CD4-positive, alpha-beta T cell treated with Interleukin-12 subunit alpha and Interleukin-12 subunit beta, for 1 hour (primary cell): ENCODE measurements around the gene CTSA.
"Not testable (repeated sequence)": the region's sequence is repeated elsewhere in the genome, so short reads cannot be mapped to it uniquely, and the experiment has no call there.

ENCODE experiments used
- DNase-seq: peaks from one replicate; pipeline ENCODE4 v3.0.0-alpha.2; 2020

Gene CTSA

DNA sequence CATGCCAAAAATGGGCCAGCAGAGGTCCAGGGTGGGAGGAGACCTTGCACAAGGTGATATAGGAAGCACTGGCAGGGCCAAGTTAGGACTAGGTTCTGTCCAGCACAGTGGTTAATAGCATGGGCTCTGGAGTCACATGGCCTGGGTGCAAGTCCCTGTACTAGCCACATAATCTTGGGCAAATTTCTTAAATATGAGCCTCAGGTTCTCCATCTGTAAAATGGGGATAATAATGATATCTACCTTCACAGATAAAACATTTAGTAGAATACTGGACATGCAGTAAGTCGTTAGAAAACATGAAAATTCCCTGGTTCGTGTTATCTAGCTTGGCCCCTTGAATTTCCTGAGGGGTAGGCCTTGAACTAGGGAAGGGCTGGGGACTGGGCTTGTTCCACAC lies 6.2 kb downstream of the CTSA start:
- DNase-seq: no peak

GRCh38 chr20:45897692-45898091 lies 6.6 kb downstream of the CTSA start:
- no peak for DNase-seq

GRCh38 chr20:45898285-45898684 lies 7.2 kb downstream of the CTSA start:
- DNase-seq: no peak

DNA sequence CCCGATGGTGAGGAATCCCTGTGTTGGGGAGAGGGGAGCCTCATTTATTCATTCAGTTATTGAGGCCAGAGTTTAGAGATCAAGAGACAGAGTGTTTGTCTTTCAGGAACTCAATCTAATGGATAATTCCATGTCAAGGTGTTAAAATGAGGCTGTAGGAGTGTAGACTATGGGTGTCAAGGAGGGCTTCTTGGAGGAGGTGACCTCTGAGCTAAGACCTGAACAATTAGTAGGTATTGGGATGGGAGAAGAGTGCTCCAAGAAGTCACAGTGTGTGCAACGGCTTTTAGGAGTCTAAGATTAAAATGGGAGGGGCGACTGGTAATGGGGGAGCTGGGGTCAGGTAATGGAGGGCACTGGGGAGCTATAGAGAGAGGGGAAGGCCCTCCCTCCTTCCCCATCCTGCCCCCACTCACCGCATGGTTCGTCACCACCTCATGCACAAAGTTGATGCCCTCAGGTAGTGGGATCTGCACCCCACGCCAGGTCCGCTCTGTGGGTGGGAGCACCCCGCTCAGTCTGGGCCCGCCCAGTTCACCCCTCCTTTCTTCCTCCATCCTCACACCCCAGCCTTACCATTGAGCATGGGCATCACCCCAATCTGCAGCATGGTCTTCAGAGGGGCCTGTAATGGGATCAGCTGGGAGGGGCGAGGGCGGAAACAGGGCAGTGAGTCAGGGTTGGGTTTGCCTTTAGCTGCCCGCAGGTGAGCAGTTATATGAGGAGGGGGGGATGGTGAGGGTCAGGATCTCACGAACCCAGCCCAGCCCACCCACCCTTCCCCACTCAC lies 8.1 kb downstream of the CTSA start:
- no peak for DNase-seq

GRCh38 chr20:45901332-45901731 lies 10.2 kb downstream of the CTSA start:
- DNase-seq: not testable (repeated sequence)

DNA sequence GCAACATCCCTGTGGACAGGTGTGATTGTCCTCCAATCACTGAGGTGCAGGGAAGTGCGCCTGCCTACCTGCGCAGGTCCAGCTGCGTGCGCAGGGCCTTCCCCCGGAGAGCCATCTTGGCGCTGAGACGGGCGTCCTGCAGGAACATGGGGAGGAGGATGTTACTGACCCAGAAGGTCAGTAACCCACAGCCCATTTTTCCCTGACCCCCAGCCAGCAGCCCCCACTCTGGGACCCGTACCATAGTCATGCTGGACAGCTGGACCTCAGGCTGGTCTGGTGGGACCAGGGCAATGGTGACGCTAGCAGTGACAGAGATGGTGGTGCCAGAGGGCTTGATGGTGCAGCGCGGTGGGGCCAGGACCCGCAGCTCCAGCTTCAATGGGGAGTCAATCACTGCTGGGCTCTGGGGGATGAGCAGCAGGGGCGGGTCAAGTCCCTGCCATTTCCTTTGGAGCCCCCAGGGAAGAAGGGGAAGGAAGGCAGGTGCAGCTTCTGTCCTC lies 11.1 kb downstream of the CTSA start:
- no peak for DNase-seq

GRCh38 chr20:45904583-45905504 lies 13.7 kb downstream of the CTSA start:
- DNase-seq: no peak

DNA sequence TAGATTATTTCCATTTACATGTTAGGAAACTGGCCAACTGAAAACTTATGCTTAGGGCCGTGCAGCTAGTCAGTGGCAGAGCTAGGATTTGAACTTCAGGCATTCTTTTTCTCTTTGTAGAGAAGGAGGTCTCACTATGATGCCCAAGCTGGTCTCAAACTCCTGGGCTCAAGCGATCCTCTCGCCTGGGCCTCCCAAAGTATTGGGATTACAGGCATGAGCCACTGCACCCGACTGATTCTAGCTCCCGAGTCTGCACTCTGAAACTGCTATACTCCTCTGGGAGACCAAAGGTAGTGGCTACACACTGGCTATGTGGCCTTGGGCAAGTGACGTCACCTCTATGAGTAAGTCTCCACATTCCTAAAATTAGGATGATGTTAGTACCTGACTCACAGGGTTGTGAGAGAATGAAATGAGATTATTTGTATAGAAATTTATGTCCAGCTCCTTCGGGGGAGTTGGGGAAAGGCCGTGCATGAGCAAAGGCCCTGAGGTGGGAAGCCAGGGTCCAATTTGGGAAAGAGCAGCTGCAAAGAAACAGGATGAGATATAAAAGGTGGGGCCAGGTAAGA lies 14.5 kb downstream of the CTSA start:
- DNase-seq: no peak

- DNase-seq: no peak
Observed at GRCh38 chr20:45907219-45907948, 16.2 kb downstream of the CTSA start.

DNA sequence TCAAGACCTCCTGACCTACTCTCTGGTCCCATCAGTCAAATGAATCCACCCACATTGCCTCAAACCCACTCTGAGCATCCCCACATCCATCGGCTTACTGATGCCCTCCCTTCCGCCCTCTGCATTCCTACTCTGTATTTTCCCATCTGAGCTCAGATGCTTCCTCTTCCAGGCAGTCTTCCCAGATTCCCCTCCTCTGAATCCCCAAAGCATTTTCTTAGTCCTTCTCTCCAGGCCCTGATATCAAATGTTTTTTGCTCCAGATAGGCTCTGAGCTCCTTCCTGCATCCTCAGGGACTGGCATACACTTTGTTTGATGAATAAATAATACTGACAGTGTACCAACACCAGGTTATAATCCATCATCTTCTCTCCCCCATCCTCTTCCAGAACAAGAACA lies 16.9 kb downstream of the CTSA start:
- DNase-seq: no peak

DNA sequence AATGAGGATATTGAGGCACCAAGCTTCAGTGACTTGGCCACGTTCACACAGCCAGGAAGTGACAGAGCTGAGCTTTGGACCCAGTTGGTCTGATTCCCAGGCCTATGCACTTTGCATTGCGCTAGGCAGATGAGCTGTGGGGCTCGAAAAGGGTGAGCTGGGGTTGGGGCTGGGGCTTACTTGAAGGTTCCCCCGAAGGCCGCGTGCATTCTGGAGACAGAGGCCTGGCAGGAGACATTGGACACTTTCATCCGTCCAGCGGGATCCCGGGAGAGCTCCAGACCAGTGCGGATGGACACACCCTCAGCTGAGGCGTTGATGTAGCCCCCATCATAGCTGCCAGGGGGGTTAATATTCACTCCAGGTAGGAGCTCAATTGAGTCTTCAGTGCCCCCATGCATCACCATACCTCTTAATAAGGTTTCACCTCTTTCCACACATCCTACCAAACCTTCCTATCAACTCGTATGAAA lies 18.2 kb downstream of the CTSA start:
- no peak for DNase-seq

DNA sequence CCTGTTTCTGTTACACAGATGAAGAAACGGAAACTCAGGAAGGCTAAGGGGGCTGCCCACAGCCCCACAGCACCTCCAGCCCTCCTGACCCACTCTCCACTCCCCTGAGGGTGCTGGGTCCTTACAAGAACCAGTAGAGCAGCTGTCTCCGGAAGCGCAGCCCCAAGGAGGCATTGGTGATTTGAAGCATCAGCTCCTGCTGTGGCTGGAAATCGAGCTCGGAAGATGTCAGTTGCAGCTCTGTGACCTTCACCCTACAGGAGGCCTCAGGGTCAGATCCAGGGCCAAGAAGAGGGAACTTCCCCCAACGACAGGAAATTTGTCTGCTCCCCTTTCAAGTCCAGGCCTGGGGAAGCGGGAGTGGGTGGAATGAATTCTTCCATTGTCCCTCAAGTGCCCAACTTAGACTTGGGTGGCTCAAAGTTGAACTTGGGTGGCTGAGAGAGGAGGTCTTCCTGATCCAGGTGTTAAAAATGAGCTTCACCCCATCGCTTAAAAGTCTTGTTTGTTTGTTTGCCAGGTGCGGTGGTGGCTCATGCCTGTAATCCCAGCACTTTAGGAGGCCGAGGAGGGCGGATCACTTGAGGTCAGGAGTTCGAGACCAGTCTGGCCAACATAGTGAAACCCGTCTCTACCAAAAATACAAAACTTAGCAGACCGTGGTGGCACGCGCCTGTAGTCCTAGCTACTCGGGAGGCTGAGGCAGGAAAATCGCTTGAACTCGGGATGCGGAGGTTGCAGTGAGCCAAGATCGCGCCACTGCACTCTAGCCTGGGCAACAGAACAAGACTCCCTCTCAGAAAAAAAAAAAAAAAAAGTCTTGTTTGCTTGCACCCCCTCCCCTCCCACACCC lies 18.9 kb downstream of the CTSA start:
- DNase-seq: no peak

- DNase-seq: peak; percentile 92
Observed at GRCh38 chr20:45910670-45911485, 19.7 kb downstream of the CTSA start.

DNA sequence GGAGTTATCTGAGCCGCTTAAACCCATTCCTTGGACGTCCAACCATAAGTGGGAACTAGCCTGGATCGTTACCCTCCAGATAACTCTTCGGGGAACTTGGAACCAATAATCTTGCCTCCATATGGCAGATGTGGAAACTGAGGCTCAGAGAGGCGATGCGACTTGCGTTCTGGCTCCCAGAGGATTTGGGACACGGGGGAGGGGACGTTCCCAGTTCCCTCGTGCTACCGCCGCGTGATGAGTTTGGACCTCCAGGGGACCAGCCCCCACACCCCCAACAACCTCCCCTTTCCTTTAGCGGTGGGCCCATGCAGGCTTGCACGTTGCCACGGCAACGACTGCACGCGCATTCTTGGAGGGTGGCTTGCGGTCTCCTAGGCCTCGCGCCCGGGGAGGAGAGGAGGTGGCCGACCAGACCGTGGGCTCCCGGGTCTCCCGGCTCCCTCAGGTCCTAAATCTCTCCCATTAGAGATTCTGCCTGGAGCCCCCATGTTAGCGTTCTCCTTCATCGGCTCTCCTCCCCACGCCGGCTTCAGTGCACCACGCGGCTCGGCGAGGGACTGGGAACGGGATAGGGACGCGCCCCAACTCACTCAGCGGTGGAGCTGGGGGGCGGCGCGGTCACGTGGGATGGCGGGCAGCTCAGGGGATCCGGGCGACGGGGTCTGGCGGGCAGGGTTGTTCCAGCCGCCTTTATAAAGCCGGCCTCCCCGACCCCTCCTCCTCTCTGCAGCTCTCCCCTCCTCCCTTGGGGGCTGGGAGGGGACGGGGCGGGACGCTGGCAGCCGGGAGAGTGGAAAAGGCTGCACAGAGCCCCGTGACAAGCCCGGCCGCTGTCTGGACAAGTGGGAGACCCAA lies 20.6 kb downstream of the CTSA start, which contains the start of gene PLTP:
Gene PLTP, minus strand, starts transcription at position 670 of the 858 bp plus-strand sequence. CDS start 703 bp downstream, outside the sequence.
- peak; percentile 43 for DNase-seq

GRCh38 chr20:45912344-45912682 lies 21.2 kb downstream of the CTSA start:
- no peak for DNase-seq

DNA sequence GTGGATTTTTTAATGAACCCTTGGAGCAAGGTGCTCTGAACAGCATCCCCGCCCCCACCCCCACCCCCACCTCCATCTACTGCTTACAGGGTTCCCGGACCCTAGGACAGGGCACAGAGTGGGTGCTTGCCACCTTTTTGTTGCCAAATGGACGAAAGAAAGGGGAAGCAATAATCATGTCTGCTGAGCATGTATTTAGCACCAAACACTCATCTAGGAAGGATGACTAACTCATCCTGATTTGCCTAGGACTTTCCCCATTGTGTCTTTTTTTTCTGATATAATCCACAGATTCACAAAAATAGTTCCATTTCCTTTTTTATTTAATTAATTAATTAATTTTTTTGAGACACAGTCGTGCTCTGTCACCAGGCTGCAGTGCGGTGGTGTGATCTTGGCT lies 22.0 kb downstream of the CTSA start:
- no peak for DNase-seq

- DNase-seq: no peak
Observed at GRCh38 chr20:45917790-45918141, 26.6 kb downstream of the CTSA start.

- DNase-seq: no peak
Observed at GRCh38 chr20:45918182-45918737, 27.1 kb downstream of the CTSA start.

DNA sequence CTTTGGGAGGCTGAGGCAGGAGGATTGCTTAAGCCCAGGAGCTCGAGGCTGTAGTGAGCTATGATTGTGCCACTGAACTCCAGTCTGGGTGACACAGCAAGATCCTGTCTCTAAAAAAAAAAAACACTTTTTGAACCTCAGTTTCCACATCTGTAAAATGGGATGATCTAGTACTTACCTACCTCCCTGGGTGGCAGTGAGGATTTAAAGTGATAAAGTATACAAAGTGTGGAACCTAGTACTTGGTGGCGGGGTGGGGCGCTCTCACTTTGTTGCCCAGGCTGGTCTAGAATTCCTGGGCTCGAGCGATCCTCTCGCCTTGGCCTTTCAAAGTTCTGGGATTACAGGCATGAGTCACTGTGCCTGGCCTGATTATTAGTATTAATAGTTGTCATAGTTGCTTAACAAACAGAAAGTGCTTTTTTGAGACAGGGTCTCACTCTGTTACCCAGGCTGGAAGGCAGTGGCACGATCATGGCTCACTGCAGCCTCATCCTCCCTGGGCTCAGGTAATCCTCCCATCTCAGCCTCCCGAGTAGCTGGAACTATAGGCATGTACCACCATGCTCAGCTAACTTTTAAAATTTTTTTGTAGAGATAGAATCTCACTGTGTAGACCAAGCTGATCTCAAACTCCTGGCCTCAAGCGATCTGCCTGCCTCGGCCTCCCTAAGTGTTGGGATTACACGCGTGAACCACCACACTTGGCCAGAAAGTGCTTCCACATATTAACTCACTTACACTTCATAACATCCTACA lies 27.8 kb downstream of the CTSA start:
- DNase-seq: no peak
